ENCODE measurements around the gene PDE7B.

The PDE7B gene

DNA sequence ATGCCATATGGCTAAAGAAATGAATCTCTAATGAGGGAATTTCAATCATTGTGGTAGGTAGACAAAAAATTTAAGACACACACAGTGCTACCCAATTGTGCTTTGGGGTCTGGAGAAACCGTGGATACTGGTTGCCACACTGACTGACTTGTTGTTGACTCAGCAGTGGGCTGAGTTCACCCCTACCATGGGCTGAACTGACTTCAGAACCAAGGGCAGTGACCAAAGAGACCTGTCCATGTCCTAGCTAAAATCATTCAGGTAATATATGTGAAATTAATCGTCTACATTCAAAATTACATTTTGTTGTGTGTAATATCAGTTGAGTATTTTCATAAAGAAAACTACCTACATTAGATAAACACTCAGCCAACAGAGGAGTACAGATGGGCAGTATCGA is 131.6 kb downstream of the PDE7B start:
- FAIRE-seq = no peak

DNA sequence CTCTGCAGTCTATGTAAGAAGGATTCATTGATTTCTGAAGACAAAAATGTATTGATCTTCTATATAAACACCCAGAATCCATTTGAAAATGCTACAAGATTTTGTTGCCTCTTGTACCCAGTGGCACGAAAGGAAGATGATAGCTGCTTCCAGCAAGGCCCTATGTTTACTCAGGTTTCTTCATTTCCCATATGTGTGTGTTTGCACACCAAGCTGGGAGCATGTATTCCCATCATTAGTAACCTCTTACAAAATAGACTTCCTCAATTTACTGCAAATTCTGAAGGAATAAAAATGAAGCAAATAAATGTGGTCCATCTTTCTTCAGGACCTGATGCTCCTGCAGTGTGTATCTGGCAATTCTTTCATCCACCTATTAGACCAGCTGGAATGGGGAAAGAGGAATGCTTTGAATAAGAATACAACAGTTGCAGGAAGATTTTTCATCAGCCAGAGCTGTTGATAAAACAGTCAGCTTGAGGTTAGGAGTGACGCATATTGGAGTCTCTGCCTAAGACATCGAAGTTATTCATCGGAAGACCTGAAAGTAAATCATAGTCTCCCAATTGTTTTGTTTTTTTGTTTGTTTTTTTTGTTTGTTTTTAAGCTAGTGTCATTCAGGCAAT is 132.3 kb downstream of the PDE7B start:
- no peak for DNase-seq (ENCODE audit: low spot score)
- no peak for FAIRE-seq

More for the DNA sequence above, 131.6 kb downstream of the PDE7B start:
- no peak for DNase-seq (ENCODE audit: low spot score)

DNA sequence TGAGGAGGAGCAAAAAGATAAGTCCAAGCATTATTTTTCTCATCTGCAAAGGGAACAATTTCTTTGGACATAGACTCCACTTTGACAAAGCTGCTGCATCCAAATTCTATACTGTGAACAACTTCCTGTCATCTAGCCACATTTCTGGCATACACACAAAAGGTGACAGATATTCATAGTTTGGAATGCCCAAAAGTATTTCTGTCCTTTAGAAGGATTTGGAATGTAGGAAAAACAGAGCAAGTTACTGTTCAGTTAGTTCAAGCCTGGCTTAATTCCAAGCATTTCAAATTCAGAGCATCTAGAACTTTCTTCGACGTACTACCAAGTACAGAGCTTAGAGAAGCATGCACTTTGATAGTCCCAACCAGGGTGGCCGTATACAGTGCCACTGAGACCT is 134.0 kb downstream of the PDE7B start:
- no peak for FAIRE-seq

DNA sequence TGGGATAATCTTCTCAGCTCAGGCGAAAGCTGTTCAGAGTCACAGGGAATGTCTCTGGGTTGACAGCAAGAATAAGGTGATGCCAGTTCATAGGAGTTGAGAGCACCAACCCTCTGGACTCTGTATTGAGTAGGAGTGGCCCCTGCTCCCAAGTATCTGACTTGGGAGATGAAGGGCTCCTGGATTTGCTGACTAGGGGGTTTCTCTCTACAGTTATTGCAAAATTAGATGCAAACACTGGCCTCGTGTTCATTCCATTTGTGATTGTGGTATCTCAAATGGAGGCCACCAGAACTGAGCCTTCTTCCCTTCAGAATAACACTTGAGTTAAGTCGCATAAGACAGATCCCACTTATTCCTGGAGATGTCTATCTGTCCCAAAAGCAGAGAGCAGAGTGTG is 135.7 kb downstream of the PDE7B start:
- DNase-seq (ENCODE audit: low spot score) (no peak), FAIRE-seq (no peak)

More for the DNA sequence above, 134.0 kb downstream of the PDE7B start:
- no peak for DNase-seq (ENCODE audit: low spot score)

DNA sequence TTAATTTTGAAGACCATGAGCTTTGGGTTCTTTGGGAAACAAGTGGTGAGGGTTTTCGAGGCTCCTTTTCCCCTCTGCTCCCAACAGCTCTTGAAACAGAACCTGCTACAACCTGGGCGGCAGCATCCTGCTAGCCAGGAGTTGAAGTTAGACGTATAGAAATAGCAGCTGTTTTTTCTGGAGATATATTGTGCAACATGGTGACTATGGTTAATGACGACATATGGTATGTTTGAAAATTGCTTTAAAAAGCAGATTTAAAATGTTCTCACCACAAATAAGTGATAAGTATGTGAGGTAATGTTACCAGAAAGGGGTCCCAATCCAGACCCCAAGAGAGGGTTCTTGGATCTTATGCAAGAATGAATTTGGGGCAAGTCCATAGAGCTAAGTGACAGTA is 138.9 kb downstream of the PDE7B start:
- FAIRE-seq = no peak
- DNase-seq (ENCODE audit: low spot score) = no peak

DNA sequence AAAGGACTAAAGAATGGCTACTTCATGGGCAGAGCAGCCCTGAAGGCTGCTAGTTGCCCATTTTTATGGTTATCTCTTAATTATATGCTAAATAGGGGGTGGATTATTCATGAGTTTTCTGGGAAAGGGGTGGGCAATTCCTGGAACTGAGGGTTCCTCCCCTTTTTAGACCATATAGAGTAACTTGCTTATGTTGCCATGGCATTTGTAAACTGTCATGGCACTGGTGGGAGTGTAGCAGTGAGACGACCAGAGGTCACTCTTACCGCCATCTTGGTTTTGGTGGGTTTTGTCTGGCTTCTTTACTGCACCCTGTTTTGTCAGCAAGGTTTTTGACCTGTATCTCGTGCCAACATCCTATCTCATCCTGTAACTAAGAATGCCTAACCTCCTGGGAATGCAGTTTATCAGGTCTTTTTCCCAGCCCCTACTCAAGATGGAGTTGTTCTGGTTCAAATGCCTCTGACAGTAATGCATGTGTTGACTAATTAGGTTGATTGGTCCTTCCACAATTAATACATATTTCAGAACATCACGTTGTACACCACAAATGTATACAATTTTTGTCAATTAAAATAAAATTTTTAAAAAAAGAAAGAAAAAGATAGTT is 139.5 kb downstream of the PDE7B start:
- FAIRE-seq = no peak
- no peak for DNase-seq (ENCODE audit: low spot score)

DNA sequence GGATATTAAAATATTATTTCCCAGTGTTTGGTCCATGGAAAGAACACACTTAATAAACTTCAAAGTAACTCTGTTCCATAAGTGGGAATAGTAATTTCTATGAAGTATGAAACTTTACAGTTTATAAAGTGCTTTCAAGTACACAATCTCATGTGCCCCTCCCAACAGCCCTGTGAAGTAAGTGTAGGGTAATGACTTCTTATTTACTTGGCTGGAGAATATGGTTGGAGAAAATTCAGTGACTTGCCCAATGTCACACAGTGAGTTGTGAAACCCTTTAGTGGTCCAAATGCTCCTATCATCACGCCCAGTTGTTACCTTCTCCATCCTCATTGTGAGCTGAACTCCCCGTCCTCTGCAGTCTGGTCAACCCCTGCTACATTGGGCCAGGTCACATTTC is 141.2 kb downstream of the PDE7B start:
- FAIRE-seq = no peak

DNA sequence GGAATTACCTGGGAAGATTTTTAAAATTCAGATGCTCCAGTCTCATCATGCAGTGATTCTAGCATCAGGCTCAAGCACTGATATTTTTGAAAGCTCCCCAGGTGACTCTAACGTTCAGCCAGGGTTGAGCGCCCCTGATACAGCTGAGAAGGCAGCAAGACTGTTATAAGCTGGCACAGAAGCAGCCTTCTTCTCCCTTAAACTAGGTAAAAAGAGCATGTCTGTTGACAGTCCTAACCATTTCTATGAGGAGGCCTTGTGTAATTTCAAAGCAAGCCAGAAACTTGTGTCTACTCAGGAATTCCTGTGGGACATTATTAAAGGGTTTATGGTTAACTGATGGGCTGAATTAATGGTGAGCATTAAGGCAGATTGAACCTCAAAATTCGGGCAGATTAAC is 141.9 kb downstream of the PDE7B start:
- FAIRE-seq (no peak), DNase-seq (ENCODE audit: low spot score) (no peak)

More for the DNA sequence above, 141.2 kb downstream of the PDE7B start:
- no peak for DNase-seq (ENCODE audit: low spot score)

DNA sequence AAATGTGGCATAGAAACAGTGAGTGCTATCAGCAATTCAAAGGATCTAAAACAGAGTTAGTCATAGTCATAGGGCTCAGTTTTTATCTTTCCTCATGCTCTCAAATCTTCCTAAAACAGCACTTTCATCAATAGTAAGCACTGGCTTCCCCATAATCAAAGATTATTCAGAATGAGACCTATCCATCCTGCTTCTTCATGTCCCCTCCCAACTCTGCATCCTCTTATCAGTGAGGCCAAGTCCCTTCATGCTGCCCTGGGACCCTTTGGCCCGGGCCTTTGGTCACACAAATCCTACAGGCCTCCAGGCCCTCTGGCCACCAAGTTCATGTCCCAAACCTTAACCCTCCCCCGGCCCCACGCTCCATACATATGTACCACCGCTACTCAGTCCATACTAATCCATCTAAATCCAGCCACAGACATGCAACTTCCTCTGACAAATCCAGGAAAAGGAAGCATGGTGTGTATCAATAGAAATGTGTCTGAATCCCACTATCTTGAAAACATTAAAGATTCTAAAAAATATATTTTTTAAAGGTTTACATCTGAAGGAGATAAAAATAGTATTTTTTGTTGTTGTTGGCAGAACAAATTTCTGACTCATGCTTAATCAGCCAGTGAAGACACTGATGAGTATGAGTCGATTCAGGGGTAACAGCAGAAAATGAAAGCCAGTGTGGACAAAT is 143.5 kb downstream of the PDE7B start:
- FAIRE-seq = peak; percentile 58

DNA sequence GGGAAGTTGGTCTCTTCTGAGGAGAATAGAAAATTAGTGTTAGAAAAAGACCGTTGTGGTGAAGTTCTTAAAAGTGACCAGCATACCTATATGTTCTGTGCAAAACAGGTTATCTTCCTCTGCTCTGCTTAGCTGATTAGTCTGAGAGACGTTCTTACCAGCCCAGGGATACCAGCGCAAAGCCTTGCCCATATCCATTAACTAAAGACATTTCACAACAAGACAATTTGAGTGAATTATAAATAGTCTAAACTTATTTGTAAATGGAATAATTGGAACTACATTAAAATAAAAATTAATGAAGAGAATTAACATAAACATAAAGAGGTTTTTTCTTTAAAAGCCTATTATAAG is 144.0 kb downstream of the PDE7B start:
- FAIRE-seq (peak; percentile 40), DNase-seq (ENCODE audit: low spot score) (no peak)

More for the DNA sequence above, 143.5 kb downstream of the PDE7B start:
- peak; percentile 22 for DNase-seq (ENCODE audit: low spot score)

DNA sequence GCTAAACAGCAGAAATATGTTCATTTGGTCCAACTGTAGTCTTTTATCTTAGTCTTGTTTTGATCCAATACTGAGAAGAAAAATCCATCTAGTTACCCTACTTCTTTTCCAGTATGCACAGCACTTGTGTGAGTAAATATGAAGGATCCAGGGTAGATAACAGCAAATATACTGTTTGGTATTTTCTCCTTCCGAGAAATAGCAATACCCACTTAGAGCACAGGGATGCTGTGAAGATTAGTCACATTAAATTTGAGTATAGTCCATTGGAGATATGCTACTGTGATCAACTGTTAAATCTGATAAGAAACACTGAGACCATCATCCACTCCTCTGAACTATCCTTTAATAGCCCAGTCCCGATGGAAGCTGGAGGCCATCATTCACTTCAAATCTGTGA is 145.2 kb downstream of the PDE7B start:
- DNase-seq (ENCODE audit: low spot score) (no peak), FAIRE-seq (no peak)

DNA sequence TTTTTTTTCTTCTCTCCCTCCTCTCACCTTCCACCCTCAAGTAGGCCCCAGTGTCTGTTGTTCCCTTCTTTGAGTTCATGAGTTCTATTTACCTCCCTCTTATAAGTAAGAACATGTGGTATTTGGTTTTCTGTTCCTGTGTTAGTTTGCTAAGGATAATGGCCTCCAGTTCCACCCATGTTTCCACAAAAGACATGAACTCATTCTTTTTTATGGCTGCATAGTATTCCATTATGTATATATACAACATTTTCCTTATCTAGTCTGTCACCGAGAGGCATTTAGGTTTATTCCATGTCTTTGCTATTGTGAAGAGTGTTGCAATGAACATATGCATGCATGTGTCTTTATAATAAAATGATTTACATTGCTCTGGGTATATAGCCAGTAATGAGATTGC is 147.9 kb downstream of the PDE7B start:
- no peak for FAIRE-seq
- DNase-seq (ENCODE audit: low spot score) = no peak

DNA sequence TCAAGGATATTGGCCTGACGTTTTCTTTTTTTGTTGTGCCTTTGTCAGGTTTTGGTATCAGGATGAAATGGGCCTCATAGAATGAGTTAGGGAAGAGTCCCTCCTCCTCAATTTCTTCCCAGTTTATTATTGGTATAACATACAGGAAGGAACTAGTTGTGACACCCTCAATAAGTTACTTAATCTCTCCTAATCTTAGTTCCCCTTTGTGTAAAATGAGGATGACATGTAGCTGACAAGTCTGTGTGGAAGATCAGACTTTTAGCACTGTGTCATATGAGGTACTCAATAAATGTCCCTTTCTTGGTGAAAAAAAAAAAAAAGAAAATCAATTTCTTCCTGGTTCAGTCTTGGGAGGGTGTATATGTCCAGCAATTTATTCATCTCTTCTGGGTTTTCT is 155.8 kb downstream of the PDE7B start:
- no peak for DNase-seq (ENCODE audit: low spot score)
- no peak for FAIRE-seq

DNA sequence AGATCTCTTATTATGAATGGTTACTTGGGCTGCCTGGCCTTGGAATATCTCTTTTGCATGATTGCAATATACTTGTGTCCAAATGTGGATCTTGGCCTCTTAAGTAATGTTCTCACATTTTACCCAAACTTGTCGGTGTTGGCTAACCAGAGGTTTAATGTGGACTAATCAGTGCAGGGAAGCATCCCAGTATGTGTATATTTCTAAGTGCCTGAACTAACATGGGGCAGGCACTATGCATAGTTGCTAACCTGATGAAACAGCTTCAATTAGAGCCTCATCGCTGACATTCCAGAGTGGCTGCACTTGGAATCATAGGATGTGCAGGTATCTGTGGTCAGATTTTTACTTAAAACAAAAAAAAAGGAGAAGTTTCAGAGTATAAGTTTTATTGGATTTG is 160.0 kb downstream of the PDE7B start:
- FAIRE-seq = no peak
- no peak for DNase-seq (ENCODE audit: low spot score)

DNA sequence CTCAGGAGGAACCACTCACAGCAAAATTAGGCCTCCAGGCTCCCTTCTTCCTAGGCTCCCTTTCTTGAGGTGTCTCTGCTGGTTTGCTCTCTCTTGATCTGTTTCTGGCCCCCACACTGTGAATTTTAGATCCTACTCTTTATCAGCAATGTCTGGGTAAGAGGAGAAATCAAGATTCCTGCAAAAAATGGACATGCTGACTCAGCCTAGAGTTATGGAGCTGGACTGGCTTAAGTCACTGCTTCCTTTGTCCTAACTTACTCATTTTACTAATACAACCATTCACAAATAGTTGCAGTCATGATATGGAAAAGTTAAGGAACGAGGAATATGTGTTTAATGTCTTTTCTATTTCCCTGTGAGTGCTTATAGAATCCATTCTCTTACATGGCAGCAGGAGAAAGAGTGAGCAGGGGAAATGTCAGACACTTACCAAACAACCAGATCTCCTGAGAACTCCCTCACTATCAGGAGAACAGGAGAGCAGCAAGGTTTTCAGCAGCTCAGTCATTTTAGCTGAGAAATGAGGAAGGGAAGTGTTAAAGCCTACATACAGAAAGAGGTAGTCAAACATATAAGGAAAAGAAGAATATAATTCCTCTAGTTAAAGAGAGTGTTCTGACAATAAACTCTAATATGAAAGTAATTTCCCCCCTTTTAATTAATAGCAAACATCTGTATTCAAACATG is 160.8 kb downstream of the PDE7B start:
- peak; percentile 44 for DNase-seq (ENCODE audit: low spot score)
- no peak for FAIRE-seq

DNA sequence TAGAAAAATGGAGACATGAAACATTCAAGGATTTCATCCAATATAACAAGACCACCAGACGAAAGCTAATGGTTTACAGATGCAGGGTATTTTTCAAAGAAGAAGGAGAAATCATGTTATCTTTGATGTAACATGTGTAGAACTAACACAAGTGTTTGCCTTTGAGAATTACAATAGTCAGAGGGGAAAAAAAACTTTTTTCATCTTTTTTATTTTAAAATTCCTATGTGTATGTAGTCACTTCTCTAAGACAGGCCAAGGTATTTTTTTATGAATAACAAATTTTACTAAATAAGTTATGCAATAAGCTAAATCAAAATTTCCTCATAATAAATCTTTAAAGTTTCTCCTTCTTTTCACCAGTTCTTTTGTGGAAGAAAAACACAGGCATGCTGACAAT is 161.4 kb downstream of the PDE7B start:
- no peak for FAIRE-seq
- DNase-seq (ENCODE audit: low spot score) = no peak

DNA sequence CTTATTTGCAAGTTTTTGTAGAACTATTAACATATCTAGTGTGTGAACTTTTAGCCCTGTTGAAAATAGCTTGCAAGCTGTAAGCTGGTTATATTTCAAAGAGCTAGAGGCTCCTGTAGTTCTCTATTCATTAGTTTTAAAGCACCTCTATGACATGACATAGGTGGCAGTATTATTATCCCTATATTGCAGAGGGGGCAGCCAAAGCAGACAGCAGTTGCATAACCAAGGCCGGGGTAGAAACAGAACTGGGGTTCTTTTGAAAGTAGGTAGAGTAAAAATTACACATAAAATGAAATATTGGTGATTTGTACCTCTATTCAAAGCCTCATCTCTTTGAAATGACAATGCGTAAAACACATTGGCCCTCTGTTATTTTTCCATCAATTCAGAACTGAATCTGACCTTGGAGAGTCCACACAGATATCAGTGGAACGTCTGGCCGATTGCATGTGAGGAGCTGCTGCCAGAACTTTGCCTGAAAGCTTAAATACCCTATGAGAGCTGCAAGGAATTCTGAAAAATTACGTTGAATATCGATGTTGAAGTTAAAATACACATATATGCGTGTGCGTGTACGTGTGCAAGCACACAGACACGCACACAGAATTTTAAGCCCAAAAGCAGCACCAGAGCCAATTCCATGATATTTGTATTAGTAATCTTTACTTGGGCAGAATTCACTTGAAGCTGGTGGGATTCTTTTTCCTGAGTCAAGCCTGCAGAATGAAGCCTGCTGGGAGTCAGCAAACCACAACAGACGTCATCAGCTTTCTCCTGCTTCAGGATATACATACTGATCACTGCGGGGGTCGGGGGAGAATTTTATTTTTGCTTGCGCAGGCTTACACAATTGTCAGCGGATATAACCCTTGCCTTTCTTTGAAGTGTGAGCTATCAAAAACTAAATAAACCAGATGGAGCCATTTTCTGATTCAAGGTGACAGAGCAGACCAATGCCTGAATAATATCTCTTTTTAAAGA is 163.2 kb downstream of the PDE7B start:
- FAIRE-seq (no peak), DNase-seq (ENCODE audit: low spot score) (peak; percentile 78)

DNA sequence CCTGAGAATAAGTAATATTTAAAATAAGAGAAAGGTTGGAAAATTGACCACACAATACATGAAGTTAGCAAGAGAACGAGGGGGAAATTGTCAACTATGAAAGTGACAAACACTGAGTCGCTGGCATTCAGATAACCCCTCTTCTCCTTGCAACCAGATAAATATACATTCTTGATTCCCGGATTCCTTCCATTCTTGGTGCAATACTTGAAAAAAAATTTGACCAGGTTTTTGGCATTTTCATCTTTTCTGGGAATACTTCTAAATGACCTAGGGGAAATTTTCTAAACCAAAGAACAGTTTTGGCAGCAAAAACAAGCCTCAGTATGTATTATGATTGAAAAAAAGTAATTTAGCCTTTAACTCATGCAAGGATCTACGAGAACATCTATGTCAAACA is 164.0 kb downstream of the PDE7B start:
- no peak for FAIRE-seq
- DNase-seq (ENCODE audit: low spot score) = no peak

DNA sequence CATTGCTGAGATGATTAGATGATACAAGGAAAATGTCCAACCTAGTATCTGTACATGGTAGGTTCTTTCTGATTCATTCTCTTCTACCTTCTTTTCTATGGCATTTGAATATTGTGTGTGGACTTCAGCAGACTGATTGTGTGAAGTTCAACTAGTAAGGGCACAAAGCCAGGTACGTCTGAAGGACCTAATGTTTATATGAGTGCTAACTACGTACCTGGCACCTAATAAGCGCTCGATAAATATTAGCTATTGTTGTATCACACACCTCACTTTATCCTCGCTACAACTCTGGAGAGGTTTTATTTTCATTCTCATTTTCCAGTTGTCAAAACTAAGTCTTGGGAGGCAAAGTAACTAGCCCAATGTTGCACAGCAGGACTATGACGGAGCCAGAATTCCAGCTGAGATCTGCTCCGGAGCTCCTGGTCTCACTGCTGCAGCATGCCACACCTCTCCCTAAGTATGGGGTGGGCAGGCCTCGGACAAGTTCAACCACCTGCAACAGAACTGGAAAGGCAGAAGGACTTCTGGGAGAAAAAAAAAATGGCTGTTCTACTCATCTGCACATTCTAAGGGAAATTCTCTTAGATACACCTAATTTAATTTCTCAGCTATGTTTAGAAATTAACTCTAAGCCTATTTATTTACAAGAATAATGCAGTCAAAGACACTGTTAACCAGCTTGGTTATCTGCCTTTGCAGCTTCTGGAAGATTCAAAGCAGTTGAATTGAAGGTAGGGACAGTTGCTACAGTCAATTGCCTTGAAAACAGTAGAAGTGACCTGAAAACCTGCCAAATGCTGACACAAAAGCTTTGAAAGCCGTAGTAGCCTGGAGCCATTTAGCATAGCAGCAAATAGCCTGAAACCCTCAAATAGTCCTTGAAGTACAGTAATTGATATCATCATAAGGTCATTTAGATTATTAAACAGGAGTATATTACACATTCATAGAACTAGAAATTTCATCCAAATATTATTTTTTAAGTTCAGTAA is 165.0 kb downstream of the PDE7B start:
- no peak for DNase-seq (ENCODE audit: low spot score)
- no peak for FAIRE-seq

DNA sequence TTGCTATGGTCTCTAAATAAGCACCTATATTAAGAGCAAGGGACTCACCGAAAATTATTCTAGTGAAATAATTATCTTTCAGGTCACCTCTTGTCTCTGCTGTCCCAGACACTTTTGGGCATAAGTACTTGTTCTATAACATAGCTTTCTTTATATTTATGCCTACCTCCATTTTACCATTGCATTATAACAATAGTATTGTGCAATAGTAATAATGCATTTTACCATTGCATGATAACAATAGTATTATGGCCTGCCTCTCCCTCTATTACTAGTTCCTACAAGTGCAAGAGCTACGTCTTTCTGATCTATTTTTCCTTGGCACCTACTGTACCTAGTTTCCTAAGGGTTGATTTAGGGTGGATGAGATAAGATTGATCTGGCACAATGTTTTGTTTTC is 169.2 kb downstream of the PDE7B start:
- no peak for FAIRE-seq
- DNase-seq (ENCODE audit: low spot score) = no peak
